Measurements from ENCODE around the gene SUOX. TPM values are rescaled to one million over a fixed set of nuclear protein-coding genes. Genes with fewer than 3 reads are reported as not detected.

SUOX gene
- polyA plus RNA-seq, 1 of the 3 experiments (the other 2 are of a cell fraction), result 23.2 TPM

DNA sequence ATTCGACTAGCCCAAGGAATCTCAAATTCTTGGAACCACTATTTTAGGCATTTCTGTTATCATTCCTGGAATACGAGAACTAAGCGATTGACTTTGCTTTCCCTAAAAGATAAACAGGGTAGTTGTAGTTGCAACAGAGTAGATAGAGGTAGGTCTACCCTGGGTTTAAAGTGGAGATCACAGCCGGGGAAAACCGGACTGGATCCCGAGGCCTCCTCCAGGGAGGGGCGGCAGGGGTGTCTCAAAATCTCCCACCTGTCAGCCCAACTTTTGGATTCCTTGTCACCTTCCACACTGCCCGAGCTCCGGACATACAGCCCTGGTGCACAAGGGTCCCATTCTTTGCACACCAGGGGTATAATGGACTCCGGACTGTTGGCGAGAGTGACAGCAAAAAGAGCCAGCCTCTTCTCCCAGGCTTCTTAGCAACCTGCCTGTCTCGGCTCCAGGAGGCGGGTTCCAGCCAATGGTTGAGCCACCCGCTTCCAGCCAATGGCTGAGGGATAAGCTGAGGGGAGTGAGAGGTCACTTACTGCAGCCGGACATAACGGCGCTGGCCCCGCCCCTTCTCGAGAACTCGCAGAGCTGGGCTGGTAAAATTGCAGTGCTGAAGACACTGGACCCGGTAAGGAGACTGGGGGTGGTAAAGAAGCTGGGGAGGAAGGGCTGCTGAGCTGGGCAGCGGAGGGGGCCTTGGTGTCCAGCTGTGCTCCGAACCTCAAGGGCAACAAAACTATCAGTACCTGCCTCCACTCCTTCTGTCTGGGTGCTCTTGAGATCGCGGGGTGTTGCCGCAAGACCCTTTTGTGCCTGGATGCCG is at the start of gene SUOX (continued):
- TF ChIP-seq, protein P1, sequence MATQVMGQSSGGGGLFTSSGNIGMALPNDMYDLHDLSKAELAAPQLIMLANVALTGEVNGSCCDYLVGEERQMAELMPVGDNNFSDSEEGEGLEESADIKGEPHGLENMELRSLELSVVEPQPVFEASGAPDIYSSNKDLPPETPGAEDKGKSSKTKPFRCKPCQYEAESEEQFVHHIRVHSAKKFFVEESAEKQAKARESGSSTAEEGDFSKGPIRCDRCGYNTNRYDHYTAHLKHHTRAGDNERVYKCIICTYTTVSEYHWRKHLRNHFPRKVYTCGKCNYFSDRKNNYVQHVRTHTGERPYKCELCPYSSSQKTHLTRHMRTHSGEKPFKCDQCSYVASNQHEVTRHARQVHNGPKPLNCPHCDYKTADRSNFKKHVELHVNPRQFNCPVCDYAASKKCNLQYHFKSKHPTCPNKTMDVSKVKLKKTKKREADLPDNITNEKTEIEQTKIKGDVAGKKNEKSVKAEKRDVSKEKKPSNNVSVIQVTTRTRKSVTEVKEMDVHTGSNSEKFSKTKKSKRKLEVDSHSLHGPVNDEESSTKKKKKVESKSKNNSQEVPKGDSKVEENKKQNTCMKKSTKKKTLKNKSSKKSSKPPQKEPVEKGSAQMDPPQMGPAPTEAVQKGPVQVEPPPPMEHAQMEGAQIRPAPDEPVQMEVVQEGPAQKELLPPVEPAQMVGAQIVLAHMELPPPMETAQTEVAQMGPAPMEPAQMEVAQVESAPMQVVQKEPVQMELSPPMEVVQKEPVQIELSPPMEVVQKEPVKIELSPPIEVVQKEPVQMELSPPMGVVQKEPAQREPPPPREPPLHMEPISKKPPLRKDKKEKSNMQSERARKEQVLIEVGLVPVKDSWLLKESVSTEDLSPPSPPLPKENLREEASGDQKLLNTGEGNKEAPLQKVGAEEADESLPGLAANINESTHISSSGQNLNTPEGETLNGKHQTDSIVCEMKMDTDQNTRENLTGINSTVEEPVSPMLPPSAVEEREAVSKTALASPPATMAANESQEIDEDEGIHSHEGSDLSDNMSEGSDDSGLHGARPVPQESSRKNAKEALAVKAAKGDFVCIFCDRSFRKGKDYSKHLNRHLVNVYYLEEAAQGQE (IDR thresholded peaks at IDR 0.05; ENCODE audit: low read depth, low read length), result no peak
- TF ChIP-seq NFIC (IDR thresholded peaks at IDR 0.05; ENCODE audit: borderline replicate concordance), result no peak
- TF ChIP-seq, protein P2, sequence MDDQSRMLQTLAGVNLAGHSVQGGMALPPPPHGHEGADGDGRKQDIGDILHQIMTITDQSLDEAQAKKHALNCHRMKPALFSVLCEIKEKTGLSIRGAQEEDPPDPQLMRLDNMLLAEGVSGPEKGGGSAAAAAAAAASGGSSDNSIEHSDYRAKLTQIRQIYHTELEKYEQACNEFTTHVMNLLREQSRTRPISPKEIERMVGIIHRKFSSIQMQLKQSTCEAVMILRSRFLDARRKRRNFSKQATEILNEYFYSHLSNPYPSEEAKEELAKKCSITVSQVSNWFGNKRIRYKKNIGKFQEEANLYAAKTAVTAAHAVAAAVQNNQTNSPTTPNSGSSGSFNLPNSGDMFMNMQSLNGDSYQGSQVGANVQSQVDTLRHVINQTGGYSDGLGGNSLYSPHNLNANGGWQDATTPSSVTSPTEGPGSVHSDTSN (IDR thresholded peaks at IDR 0.05), result peak; percentile 98
- TF ChIP-seq CHD2 (IDR thresholded peaks at IDR 0.05; ENCODE audit: low read length, partially characterized antibody), result peak; percentile 37
- TF ChIP-seq EP300 (IDR thresholded peaks at IDR 0.05; ENCODE audit: borderline replicate concordance in 1 of 2, low read depth in 1 of 2, low read length in 1 of 2), result peak in 1 of 2 experiments; percentile 41; a peak in 1 of 4 replicates
- TF ChIP-seq TEAD4 (IDR thresholded peaks at IDR 0.05; ENCODE audit: borderline replicate concordance, insufficient read depth), result no peak
- no peak for TF ChIP-seq FOSL2 (IDR thresholded peaks at IDR 0.05; ENCODE audit: borderline replicate concordance, low read depth)

DNA sequence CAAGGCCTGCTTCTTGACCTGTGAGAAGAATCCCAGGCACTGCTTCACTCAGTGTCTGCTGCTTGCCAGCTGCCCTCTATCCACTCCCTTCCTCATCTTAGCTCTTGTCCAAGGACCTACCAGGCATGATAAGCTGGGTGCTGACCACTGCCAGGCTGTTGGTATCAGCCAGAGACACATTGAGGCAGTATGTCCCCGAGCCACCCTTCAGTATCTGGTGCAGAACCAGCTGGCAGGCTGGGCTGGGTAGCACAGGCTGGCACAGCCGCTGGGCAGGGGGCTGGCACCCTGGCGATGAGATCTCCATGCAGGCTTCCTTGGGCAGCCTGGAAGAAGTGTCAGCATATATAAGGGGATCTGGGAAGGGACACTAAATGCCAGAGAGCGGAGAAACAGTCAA is 41.7 kb upstream of the SUOX start:
- H2AFZ ChIP-seq (ENCODE audit: low read depth), result no peak overlapping the region
- H4K20me1 ChIP-seq (ENCODE audit: insufficient read depth), result no peaks in the 10 kb centered on the region
- H3K4me2 ChIP-seq, result no peak overlapping the region
- no peak overlapping the region for H3K9ac ChIP-seq
- peaks cover 0 to 15% of the 10 kb centered on the region in 2 experiments; a peak in 1 of 4 replicates for H3K4me1 ChIP-seq (ENCODE audit: control insufficient read depth in 1 of 2, insufficient read depth in 2 of 2, low read depth in 1 of 2, low read length in 1 of 2)
- ChIA-PET CTCF (interaction anchor here (0.8 to 2.4 kb wide), 6 partner anchors 11 to 217 kb away, joined by 4 to 12 read pairs (median 6); partner anchors contain the start of gene DGKA), POLR2A (no interaction called here)
- TF ChIP-seq NRF1 (IDR thresholded peaks at IDR 0.05; ENCODE audit: low read depth, low read length) (no peak), CHD2 (IDR thresholded peaks at IDR 0.05; ENCODE audit: low read length, partially characterized antibody) (no peak), ELF1 (IDR thresholded peaks at IDR 0.05) (no peak), NFIC (IDR thresholded peaks at IDR 0.05; ENCODE audit: borderline replicate concordance) (no peak)
- TF ChIP-seq, protein P3, sequence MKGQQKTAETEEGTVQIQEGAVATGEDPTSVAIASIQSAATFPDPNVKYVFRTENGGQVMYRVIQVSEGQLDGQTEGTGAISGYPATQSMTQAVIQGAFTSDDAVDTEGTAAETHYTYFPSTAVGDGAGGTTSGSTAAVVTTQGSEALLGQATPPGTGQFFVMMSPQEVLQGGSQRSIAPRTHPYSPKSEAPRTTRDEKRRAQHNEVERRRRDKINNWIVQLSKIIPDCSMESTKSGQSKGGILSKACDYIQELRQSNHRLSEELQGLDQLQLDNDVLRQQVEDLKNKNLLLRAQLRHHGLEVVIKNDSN (IDR thresholded peaks at IDR 0.05; ENCODE audit: borderline replicate concordance, low read depth), result no peak
- no peaks in the 10 kb centered on the region for H3K9me3 ChIP-seq
- H3K27ac ChIP-seq (ENCODE audit: low read depth in 2 of 2, low read length in 1 of 2), result no peak overlapping the region
- no peaks in the 10 kb centered on the region for H3K79me2 ChIP-seq (ENCODE audit: insufficient read depth)
- no peak for DNase-seq
- no peaks in the 10 kb centered on the region for H3K9me2 ChIP-seq
- H3K4me3 ChIP-seq (ENCODE audit: low read depth in 2 of 2, low read length in 1 of 2), result no peak overlapping the region
- peaks cover 4 to 13% of the 10 kb centered on the region in 2 experiments for H3K36me3 ChIP-seq (replicated peaks in 1 of 2; ENCODE audit: control insufficient read depth in 1 of 2, insufficient read depth in 2 of 2, low read length in 1 of 2)
- WGBS (ENCODE audit: low lambda C conversion rate), result 71% methylated on average over 4 of the region's 4 CpGs
- peaks cover 17% of the 10 kb centered on the region for H3F3A ChIP-seq (replicated peaks; ENCODE audit: insufficient read depth)
- H3K27me3 ChIP-seq (ENCODE audit: insufficient read depth), result no peaks in the 10 kb centered on the region

Measured in SK-N-SH (cell line).